Activated T-helper 1 cell treated with Interleukin-2 at 50 U/mL for 16 hours (primary cell): Measurements from ENCODE around the gene OLFM1.

Source experiments
- DNase-seq: peaks from one replicate; pipeline ENCODE4 v3.0.0-alpha.2; 2020; ENCODE audit warnings: low read depth

Gene OLFM1

DNA sequence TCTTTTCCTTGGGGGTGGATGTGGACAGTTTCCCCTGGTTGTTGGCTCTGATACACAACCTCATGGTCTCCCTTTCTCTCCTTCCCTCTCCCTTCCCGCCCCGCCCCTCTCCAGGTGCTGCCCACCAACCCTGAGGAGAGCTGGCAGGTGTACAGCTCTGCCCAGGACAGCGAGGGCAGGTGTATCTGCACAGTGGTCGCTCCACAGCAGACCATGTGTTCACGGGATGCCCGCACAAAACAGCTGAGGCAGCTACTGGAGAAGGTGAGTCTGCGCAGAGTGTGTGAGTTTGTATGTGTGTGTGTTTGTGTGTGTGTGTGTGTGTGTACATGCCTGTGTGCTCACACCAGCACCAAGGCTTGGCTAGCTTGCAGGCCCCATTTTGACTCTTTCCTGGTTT lies 2.6 kb downstream of the OLFM1 start:
- no peak for DNase-seq

DNA sequence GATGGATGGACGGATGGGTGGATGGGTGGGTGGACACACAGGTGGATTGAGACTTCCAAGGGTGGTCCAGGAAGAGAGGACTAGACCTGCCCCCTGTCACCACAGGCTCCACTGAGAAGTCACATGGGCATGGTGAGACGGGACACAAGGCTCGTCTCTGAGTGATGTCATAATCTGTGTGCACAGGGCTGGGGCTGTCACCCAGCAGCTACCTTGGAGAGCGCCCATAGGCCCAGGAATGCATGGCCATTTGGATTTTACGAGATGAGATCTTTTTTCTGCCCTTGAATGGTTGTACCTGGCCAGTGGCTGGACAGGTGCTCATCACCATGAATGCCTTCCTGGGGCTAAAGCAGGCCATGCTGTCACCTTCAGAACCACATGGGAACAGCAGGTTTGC lies 3.1 kb downstream of the OLFM1 start:
- DNase-seq = no peak

DNA sequence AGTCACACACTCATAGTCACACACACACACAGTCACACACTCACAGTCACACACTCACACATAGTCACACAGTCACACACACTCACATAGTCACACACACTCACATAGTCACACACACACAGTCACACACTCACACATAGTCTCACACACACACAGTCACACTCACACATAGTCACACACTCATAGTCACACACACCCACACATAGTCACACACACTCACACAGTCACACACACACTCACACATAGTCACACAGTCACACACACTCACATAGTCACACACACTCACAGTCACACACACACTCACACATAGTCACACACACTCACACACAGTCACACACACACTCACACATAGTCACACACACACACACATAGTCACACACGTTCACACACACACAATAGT lies 4.1 kb downstream of the OLFM1 start:
- no peak for DNase-seq

DNA sequence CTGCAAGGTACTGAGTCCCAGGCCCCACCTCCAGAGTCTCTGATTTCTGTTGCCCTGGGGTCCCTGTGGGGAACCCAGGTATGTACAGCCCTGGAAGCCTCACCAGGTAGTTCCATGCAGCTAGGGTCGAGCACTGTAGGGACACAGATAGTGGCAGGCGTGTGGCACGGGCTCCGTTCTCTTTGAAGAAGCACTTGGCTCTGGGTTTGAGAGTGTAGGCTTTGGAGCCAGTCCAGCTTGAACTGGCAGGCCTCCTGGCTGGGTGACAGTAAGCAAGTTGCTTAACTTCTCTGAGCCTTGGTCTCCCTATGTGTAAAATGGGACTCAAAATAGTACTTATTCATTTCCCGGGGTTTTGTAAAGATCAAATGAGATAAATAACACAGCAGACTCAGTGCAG lies 5.6 kb downstream of the OLFM1 start:
- DNase-seq = no peak

DNA sequence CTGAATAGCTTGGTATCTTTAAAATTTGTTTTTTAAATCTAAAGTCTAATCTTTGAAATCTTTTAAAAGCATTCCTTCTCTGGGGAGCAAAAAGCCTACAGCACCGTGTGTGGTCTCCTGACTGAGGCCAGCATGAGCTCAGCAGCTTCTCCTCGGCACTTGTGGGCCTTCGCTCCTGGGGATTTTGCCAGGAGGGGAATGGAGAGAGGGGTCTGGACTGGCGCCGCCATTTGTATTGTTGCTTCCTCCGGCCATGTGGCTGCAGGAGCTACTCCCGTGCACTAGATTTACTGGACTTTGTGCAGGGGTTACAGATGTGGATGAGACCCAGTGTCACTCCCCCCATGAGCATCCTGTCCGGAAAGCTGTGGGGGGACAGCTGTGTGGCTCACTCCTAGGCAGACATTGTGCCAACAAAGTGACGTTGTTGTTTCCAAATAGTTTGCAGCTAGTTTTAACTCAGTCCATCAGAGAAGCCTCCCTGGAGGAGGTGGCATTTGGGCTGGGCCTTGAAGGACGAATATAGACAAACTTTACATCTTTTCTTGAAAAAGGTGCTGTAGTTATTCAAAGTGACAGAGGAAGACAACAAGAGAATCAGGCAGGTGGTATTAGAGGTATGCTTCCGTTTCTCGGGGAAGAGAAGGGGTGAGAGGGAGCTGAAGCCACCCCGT lies 6.6 kb downstream of the OLFM1 start:
- no peak for DNase-seq

DNA sequence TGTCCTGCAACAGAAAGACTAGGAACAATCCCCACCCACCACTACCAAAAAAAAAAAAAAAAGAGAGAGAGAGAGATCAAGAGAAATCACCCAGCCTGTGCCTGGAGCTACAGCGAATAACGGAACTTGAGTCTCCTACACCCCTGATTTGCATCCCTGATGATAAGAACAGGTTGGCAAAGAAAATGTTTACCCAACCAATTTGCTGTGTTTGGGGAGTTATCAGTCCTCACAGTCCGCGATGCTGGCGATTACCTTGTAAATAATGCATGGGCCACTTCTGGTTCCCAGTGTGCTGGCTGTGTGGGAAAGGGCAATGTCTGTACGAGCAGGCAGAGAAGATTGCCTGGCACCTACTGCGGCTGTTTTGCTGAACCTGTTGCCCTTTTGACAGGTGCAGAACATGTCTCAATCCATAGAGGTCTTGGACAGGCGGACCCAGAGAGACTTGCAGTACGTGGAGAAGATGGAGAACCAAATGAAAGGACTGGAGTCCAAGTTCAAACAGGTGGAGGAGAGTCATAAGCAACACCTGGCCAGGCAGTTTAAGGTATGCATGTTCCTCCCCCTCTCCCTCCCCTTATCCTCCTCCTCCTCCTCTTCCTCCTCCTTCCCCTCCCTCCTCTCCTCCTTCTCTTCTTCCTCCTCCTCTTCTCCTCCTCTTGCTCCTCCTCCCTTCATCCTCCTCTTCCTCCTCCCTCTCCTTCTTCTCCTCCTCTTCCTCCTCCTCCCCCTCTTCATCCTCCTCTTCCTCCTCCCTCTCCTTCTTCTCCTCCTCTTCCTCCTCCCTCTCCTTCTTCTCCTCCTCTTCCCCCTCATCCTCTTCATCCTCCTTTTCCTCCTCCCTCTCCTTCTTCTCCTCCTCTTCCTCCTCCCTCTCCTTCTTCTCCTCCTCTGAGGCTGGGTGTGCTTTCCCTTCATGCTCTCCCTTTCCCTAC lies 8.3 kb downstream of the OLFM1 start:
- DNase-seq = no peak

DNA sequence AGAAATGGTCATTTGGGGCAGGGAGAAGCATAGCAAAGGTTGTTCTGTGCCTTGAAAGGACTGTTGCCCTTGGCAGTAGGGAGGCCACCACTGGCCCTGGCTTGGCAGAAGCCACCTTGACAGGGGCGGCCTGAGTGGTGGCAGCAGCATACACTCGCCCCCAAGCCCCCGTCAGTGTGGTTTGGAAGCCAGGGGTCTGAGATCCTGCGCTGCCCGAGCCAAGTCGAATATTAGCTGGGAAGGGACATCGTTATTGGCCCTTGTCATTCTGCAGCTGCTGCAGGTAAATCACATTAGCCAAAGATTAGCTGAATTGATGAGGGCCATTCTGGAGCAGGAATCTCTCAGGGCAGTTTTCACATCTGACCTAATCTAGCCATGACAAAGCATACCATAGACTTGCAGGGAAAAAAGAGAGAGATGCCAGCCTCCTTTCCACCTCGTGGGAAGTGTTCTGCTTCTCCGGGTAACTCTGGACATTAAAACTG lies 9.0 kb downstream of the OLFM1 start:
- no peak for DNase-seq

DNA sequence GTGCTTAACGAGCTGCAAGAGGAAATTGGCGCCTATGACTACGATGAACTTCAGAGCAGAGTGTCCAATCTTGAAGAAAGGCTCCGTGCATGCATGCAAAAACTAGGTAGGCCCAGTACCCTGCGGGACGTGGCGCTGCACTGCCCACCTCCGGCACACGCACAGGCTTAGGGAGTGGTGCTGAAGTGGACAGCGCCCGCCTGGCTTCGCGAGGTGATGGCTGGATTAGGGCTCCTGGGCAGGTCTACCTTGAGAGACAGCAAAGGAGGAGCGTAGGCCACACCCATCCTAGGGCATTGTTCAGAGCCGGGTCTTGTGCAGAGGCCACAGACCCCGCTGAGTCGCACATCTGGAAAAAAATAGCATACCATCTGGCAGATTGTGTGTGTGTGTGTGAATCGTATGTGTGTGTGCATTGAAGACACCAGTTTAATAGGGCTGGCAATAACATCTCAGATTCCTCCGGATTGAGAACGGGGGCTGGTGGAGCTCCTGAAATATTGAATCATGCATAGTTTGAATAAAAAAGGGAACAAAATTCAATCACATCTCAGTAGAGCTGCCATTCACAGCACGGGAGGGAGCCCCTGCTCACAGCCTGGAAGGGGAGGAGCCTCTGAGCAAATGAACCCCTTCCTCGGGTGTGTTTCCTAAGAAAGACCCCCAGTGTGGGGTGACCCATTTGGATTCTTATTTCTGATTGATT lies 11.1 kb downstream of the OLFM1 start:
- DNase-seq = no peak

DNA sequence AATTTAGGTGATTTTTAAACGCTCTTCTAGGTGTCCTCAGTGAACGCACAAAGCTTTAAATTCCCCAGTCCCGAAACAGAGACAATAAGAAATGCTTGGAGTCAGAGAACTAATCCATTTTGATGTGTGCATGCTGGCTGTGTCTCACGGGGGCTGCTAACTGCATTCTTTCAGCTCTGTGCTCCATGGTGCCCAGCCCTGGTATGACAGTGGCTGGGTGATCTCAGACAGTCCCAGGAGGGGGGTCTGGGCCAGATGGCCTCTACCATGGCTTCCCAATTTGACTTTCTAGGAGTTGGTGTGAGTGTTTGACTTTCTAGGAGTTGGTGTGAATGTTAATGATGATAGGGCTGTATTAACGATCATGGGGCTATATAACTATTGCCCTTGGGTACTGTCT lies 12.1 kb downstream of the OLFM1 start:
- no peak for DNase-seq

DNA sequence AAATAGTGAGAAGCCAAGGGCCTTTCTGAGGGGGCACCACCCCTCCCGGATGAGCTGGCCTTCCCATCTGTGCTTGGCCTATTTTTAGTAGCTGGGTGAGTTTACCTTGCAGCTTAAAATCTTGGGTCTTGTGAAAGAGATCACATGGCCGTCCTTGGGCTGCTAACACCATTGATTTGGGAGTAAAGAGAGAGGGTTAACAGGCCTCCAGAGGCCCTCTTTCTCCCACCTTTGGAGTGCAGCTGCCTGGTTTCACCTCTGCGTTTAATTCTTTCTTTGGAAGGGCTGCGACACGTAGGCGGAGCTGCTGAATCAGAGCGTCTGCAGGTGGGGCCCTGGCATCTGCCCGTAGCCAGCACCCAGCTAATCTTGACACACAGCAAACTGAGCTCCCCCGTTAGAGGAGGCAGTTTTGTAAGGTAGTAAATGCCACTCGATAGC lies 12.8 kb downstream of the OLFM1 start:
- no peak for DNase-seq

DNA sequence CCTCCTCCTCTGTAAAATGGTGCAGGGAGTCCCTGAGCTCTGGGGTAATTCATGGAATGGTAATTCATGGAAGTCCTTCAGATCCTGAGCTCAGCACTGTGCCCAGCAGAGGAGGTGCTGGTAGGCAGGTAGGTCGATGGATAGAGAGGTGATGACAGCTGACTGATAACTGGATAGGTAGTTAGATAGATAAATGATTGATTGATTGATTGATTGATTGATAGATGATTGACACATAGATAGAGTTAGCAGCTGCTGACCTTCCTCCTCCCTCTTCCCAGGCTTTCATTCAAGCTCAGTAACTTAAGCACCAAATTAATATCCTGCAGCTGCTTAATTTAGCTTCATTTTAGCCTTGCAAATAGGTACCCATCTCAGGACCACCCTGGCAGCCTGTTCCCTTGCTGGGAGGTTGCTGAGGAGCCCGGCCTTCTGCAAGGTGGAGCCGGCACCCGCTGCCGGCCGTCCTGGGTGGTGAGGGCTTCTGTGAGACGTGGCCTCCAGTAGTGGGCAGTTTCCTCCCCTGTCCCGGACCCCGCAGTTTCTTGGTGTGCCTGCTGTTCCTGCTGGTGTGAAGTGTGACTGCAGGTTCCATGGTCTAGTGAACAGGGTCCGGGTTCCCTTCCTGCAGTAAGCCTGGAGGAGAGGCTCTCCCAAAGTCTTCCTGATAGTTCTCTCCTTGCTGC lies 13.4 kb downstream of the OLFM1 start:
- no peak for DNase-seq

DNA sequence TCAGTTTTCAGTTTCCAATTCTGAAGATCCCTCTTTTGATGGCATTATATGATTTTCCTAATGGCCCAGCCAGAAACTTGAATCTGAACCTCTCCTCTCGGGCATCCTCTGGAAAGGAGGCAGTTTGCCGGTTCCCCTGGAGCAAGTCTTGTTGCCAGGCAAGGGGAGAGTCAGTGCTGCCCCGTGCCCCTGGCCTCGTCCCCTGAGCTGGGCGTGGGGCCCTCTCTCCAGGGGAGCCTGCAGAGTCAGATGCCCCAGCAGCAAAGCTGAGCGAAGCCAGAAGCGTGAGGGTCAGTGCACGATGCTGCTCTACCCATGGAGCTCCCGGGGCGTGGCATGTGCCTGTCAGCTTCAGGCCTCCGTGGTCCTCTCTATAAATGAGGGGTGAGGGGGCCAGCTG lies 14.0 kb downstream of the OLFM1 start:
- no peak for DNase-seq

DNA sequence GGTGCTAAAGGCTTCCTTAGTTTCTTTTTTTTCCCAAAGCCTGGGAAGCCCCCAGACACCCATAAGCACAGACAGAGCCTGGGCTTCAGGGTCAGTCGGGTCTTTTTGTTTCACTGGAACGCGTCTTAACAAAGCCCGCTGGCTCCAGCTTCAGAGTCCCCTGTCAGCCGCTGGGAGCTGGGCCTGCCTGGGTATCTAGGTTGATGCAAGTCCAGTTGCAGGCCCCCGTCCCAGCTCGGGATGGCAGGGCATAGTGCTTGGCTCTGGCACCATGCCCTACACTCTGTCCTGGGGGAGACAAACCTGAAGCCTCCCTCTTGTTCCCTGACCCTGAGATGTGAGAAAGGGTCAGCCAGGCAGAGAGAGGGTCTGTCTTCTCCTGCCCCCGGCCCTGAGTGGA lies 14.5 kb downstream of the OLFM1 start:
- no peak for DNase-seq

DNA sequence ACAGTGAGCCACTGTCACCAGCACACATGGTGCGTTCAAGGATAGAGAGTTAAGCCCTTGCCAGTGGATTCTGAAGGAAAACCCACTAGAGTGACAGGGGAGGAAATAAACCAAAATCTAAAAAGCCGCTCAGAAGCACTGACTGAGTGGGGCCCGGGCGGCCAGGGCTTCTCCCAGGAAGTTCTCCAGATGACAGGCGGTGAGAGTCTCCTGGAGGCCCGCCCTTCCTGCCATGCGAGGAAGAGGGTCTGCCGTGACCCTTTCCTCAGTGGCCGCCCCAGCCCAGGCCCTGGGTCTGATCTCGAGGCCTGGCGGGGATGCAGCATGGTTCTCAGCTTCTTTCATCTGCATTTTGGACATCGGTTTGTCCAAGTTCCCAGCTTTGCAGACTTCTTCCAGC lies 14.9 kb downstream of the OLFM1 start:
- DNase-seq = no peak

DNA sequence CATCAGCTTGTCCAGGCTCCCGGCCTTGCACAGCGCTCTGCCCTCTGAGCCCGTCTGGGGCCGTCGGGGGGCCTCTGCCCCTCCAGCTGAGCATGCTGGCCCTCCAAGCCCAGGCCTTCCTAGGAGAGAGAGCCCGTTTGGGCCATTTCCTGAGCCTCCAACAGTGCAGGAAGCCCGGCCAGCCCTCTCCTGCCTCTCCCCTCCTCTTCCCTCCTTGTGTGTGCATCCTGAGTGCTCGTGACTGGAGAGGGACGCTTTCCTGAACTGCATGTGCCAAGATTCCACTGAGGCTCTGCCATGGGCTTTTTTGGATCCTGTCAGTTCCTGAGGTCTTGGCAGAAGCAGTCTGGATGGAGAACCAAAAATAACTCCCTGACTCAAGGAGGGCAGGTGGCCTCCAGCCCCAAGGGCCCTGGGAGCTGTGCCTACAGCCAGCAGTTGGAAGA lies 15.6 kb downstream of the OLFM1 start:
- DNase-seq = no peak

DNA sequence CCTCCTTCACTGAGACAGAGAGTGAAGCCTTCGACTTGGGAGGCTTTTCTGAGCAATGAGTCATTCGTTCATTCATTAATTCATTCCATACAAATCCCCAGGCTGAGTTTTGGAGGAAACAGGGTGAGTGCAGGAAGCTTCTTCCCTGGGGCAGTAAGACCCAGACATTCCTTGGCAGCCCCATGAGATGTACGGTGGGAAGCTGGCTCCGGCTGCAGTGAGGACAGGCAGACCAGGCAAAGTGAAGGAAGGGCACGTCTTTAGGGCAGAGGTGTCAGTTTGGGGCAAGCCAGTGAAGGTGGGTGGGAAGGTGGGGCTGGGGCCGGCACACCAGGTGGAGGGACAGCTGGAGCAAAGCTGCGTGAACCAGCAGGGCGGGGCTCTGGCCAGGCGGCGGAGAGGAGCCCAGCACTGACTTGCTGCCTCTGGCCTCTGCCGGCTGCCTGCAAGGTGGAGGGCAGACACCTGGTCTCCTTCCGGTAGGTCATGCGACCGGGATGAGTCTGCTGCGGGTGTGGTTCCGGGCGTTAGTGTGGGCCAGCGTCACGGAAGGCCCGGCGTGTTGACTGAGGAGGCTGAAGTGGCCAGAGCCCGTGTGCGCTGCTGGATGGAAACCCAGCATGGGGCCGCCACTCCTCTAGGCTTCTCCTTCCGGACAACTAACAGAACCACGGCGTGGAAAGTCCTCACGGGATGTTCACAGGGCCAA lies 16.6 kb downstream of the OLFM1 start:
- no peak for DNase-seq

DNA sequence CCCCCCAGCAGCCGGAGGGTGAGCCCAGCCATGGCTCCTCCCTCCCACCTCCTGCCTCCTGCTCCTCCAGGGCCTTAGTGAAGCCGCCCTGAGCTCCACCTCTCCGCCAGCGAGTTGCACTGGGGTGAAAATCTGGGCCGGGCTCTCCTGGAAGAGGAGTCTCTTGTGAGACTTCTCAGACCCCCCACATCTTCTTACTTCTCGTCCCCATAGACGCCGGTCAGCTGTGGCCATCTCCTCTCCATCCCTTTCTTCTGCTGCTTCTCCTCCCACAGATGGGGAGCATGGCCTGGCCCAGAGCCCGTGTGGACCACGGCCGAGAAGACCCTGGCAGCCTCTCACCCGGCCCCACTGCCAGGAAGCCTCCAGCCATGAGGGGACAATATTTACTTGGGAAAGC lies 17.3 kb downstream of the OLFM1 start:
- no peak for DNase-seq

DNA sequence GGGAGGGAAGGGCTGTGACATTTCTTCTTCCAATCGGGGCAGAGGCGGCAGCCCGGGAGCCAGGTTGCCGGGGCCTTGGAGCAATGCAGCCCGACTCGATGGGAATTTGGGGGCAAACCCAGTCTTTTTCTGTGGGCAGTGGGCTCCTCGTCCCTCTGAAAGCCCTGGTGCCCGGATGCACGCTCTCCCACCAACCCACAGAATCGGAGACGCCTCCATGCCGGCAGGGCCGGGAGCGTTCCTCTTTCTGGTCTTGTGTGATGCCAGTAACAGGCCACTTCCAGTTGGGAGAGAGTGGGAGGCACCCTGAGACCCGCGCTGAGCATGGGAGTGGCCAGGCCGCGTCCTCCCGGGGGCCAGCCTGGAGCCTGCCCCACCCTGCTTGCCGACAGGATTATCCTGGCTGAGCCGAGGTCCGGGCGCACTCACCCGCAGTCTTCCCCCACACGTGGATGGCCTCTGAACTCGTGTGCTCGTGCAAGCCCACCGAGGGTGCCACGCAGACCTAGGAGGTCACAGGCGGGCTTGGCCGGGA lies 17.8 kb downstream of the OLFM1 start:
- no peak for DNase-seq

DNA sequence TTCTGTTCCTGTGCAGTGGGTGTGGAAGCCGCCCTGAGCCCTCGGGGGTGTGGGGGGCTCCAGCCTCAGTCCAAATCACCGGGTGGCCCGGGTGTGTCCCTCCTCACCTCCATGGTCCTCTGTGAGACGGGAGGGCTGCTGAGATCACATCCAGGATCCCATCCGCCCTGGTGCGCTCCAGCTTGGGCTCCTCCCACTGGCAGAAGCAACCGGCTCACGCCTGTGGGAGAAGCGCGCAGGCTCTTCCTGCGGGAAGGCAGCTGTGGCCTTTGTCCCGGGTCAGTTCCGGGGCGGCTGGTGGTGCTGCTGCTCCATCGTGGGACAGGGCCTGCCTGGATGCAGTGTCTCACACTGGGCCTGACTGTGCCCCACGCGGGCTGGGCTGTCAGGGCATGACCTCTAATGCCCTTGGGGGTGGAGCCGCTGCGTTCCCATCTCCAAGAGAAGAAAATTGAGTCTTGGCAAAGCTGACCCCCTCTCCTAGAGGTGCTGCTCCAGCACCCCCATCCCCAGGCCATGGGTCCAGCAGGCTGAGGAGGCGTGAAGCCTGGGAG lies 18.5 kb downstream of the OLFM1 start:
- no peak for DNase-seq

DNA sequence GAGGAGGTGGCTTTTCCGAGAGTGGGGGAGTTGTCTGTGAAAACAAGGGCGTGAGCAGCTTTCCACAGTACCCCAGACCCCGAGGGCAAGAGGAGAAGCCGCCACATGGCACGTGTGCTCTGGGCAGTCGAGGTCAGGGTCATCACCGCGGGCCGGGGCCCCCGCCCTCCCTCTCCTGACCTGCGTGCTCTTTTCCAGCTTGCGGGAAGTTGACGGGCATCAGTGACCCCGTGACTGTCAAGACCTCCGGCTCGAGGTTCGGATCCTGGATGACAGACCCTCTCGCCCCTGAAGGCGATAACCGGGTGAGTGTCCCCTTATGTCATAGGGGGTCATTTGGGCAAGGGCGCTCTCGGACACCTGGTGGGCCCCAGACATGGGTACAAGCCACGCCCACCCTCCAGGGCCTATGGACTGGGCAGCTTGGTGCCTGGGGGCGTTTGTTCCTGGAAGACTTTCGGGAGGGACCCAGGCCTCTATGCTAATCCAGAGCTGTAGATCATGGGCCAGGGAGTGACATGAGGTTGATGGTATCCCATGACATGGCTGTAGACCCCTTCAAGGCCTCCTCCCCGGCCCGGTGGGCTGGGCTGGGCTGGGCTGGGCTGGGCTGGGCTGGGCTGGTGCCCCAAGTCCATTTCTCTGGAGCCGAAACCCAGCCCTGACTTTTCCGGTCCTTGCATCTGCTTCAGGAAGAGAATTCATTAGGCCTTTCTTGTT lies 19.2 kb downstream of the OLFM1 start:
- DNase-seq = no peak
